Astrocyte of the spinal cord (primary cell): Measurements from ENCODE around the gene MYCBP2.

Experiments
- DNase-seq: peaks from one replicate; pipeline ENCODE4 v3.0.0; 2011; ENCODE audit warnings: low read depth, low spot score
- H3K4me3 ChIP-seq: 2 replicates; pipeline ENCODE4 v1.5.1; 2011; ENCODE audit warnings: low read depth, mild to moderate bottlenecking, low read length, moderate library complexity
- CTCF ChIP-seq: IDR thresholded peaks from 2 replicates; pipeline ENCODE4 v1.5.1; 2012; ENCODE audit warnings: low read depth, mild to moderate bottlenecking, low read length, inconsistent platforms
- in situ Hi-C: cut with HindIII; loops from 2 replicates; pipeline ENCODE4 v1.10.0; 2017; ENCODE audit warnings: low sequenced_read_pairs

Gene MYCBP2

DNA sequence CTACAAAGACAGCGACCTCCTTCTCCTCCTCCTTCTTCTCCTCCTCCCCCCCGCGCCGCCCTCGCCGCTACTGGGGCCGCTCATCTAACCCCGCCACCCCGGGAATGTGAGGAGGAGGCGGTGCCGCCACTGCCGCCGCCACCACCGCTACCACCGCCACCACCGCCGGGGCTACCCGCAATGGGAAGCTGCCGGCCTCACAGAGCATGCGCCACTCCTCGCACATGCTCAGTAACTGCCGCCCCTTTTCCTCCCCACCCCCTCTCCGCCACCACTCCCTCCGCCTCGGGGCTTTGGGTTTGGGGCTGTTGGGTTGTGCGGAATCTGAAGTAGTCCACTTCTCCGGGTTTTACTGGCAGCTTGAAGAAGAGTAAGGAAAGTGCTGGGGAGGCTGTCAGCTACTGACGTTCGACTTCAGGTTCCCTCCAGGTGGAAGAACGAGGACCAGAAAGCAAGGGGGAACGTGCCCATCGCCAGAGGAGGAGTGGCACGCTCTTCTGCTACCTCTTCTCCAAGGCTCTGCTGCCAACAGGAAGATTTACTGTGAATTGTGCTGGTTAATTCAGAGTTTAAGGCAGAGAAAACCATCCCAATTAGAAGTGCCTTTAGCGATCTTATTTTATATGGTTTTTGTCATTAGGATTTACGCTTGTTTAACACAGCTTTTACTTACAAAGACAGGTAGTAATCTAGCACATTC, at the start of gene MYCBP2:
TSS of gene MYCBP2 (minus strand) at position 190 of the 700 bp plus-strand sequence. CDS start 319 bp downstream, outside the sequence.
- DNase-seq: peak; percentile 99
- no peak for TF ChIP-seq CTCF
- H3K4me3 ChIP-seq: peak within 1 kb of the TSS; percentile 91
- in situ Hi-C loops: no loop called here

GRCh38 chr13:77375560-77376108, 48.7 kb upstream of the MYCBP2 start:
- no peak for DNase-seq
- no peak for TF ChIP-seq CTCF
- H3K4me3 ChIP-seq: no peak overlapping the region
- in situ Hi-C loops: no loop called here

GRCh38 chr13:77374786-77375185, 47.9 kb upstream of the MYCBP2 start:
- DNase-seq: no peak
- H3K4me3 ChIP-seq: no peak overlapping the region
- TF ChIP-seq CTCF: no peak
- in situ Hi-C loops: no loop called here

GRCh38 chr13:77374339-77374738, 47.4 kb upstream of the MYCBP2 start:
- no peak overlapping the region for H3K4me3 ChIP-seq
- TF ChIP-seq CTCF: no peak
- in situ Hi-C loops: no loop called here
- no peak for DNase-seq

DNA sequence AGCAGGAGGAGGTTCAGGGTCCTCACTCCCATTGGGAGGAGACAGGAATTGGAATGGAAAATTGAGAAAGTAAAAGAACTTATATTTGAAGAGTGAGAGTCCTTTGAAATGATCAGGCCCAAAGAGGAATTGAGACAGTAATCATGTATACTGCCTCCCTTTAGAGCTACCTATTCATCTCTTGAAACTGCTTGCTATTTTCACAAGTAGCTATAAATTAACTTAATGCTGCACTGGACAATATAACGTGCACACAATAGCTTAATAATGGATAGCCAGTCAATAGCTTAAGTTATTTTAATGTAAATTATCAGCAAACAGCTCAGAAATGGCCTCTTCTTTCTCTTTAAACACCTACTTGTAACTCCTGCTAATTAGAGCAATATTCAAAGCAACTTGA, 46.6 kb upstream of the MYCBP2 start:
- TF ChIP-seq CTCF: no peak
- no peak overlapping the region for H3K4me3 ChIP-seq
- DNase-seq: no peak
- in situ Hi-C loops: no loop called here

DNA sequence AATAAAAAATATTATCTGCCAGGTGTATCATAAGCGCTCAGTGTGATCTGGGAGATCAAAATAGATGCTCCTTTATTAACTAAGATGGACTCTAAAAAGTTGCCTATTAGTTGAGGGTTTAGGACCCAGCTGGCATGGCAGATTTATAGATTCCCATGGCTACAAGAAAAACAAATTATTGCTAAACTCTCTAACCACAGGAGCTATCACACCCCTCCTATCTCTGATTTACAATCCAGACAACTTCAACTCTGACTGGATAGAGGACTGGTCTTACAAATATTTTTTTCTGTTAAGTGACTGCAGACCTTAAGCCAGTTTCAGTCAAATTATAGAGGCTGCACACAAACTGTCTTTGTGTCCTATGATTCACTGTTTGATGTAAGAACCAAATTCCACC, 45.4 kb upstream of the MYCBP2 start:
- in situ Hi-C loops: no loop called here

More for the DNA sequence above, 45.4 kb upstream of the MYCBP2 start:
- no peak for TF ChIP-seq CTCF
- H3K4me3 ChIP-seq: no peak overlapping the region
- DNase-seq: no peak
